Stimulated activated CD4-positive, alpha-beta T cell treated with anti-CD3 and anti-CD28 coated beads, Interleukin-12 subunit alpha, Interleukin-12 subunit beta, amount 100 ng/mL, for 24 hours (primary cell): ENCODE results near the gene DIS3L2.

ENCODE experiments used
- DNase-seq, 2 experiments: peaks; one replicate each; pipeline ENCODE4 v3.0.0-alpha.2; 2020; ENCODE audit warnings: low read depth in 2 of 2

The DIS3L2 gene

DNA sequence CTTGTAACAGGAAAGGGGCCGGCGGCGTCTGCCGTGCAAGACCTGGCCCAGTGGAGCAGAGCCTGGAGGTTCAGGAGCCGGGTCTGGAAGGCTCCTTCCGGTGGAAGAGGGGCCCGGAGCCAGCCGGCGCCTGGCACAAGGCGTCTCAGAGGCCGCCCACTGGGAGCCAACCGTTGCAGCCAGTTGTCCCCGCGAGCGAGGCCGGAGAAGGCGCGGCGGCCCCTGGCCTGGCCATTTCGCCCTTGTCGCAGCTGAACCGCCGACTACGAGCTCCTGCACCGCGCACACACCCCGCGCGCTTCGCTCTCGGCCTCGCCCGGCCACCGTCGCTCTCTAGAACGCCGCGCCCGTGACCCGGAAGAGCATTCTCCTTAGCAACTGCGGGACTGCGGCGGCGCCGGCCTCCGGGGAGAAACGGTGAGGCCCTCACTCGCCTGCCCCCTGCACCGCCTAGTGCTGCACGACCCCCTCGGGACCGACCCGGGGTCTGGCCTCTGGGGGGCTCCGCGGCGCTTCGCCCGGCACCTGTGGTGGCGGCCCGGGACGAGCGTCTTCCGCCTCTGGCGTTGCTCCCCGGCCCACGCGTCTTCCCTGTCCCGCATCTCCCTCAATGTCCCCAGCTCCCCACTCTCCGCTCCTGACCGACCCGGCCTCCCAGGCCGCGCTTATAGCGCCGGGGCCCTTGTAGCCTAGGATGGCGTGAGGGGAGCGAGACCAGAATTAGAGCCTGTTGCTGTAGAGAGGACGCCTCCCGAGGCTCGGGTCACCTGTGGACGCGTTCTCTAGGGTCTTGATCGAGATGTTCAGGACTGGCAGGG is at the start of gene DIS3L2:
Gene DIS3L2, plus strand, starts transcription at position 365 of the 818 bp plus-strand sequence. CDS start 53,215 bp downstream, outside the sequence.
- DNase-seq: peak; percentile 60 to 62

DNA sequence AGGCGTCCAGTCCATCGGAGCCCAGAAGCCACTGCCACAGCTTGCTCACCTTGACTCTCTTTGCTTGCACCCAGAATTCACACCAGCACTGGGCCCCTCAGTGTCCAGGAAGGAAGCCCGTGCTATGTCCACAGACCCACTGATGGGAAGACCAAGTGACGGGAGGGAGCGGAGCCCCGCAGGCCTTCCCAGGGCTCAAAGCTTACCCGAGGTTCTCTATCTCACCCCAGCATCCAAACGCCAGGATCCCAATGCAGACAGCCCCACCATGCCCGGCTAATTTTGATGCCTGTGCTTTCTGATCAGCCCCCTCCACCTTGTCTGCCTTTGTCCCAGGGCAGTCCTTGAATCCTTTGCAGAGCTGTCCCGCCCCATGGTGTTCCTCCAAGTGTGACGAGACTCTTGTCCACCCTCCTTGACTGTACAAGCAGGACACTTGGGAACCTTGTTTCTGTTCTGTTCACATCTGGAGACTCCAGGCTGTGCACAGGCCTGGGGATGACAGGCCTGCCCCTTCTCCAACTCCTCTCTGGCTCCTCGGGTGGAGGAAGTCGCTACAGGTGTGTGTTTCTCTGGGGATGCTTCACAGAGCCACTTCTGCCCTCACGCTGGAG is 47.3 kb upstream of the DIS3L2 start:
- DNase-seq: no peak

- no peak for DNase-seq
Measured at GRCh38 chr2:231917280-231918066, 44.0 kb upstream of the DIS3L2 start.

DNA sequence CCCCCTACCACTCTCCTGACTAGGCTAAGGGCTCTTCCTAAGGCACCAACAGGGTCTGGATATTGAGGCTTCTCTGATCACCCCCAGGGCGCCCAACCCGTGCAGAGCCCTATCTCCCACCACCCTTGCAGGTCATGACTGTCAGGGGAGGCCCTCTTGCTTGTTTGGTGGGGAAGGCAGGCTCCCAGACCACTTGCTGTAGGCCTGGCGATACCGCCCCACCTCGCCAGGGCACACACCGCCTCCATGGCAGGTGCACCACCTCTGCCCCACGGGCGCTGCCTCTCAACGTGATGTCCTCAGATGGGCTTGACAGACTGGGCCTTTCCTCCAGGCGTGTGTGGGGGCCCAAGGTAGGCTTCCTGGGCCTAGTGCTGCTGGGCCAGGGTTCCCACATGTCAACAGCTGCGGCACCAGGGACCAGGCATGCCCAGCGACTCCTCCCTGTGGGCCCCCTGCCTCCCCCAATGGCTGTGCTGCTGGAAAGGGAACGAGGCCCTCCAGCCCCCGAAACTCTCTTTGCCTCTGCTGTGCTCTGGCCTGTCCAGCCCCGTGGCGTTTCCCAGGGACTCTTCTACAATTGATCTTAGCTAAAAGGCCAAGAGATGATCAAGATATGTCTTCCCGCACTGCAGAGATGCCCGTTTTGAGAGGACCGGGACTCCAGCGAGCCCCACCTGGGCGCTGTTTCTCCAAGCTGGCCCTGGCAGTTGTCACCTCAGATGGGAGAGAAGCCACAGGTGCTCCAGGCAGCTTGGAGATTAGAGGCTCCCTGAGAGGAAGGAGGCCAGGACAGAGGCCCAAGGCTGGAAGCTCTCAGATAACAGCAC is 42.8 kb upstream of the DIS3L2 start:
- DNase-seq: no peak

- no peak for DNase-seq
Measured at GRCh38 chr2:231919341-231920035, 42.0 kb upstream of the DIS3L2 start.

GRCh38 chr2:231920366-231920765 is 41.1 kb upstream of the DIS3L2 start:
- no peak for DNase-seq

GRCh38 chr2:231920795-231921194 is 40.7 kb upstream of the DIS3L2 start:
- no peak for DNase-seq

- DNase-seq: no peak
Measured at GRCh38 chr2:231922311-231923009, 39.1 kb upstream of the DIS3L2 start.

- DNase-seq: no peak
Measured at GRCh38 chr2:231923010-231923344, 38.5 kb upstream of the DIS3L2 start.

GRCh38 chr2:231923951-231924888 is 37.3 kb upstream of the DIS3L2 start:
- DNase-seq: no peak

GRCh38 chr2:231924889-231925275 is 36.6 kb upstream of the DIS3L2 start:
- DNase-seq: no peak

- DNase-seq: peak in 1 of 2 experiments; percentile 70
Measured at GRCh38 chr2:231925303-231926179, 36.0 kb upstream of the DIS3L2 start.

DNA sequence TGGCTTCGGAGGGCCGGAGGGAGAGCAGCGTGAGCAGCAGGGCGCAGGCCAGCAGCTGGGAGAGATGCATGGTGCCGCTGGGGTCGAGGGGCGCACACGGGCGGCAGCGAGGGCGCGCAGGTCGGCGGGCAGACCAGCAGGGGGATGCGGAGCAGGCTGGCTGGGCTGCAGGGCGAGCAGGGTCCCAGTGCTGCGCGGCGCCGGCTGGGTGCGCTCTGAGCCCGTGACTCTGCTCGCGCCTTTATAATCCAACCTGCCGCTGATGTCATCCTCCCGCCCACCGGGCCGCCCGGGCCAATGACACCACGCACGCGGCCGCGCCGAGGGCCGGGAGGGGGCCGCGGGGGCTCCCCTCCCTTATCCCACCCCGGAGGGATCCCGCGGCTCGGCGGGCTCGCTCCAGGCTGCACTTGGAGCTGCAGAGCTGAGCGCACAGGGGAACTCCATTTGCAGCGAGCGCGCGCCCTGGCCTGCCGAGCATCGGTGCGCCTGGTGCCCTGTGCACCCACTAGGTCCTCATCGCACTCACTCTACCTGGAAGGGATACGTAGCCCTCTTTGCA is 35.3 kb upstream of the DIS3L2 start, which contains the start of gene NPPC:
Gene NPPC, minus strand, starts transcription at position 217 of the 562 bp plus-strand sequence. Its CDS starts 147 bp downstream, at position 70.
- peak; percentile 68 to 76 for DNase-seq

DNA sequence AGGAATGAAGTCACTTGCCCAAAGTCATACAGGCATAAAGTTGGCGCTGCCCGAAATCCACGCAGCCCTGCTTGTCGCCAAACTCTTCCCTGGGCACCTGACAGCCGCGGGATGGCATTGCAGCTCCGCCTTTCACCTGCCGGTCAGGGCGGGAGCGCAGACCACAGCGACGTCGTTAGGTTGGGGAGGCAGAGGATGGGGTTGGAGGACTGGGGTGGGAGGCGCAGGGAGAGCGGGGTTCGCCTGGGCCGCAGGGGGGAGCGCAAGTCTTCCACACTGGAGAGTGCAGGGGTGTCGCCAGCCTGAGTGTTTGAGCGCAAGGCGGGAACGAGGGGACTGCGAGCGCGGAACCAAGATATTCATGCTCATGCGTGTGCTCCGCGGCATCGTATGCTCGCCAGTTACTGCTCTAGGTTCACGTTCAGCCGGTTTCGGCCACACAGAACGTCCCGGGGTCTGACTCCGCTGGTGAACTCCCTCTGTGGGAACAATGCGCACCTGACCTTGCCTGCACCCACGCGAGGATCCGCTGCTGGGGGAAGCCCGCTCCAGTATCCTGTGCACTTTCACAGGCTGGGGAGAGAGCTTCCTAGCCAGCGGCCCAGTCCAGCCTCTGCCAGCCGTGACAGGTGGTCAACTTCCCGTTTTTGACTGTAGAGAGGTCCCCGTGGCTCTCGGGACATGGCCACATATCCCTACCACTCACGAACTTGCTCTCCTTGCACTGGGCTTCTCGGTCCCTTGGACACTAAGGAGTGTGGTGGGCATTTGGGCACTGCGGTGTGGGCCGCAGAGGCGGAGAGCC is 34.5 kb upstream of the DIS3L2 start:
- peak in 1 of 2 experiments; percentile 35 for DNase-seq

GRCh38 chr2:231927566-231927890 is 34.0 kb upstream of the DIS3L2 start:
- DNase-seq: no peak

GRCh38 chr2:231928481-231928880 is 33.0 kb upstream of the DIS3L2 start:
- no peak for DNase-seq
